Sigmoid colon (tissue), 4 donors: Measurements from ENCODE around the gene OPCML.

Source experiments
- CTCF ChIP-seq, 4 experiments: fragments of 450-650 bp in 3 of 4; fragments of 200-600 bp in 1 of 4; IDR thresholded peaks; one replicate each; pipeline ENCODE4 v1.5.1; 2016 to 2019; ENCODE audit warnings: antibody characterized with exemption in 4 of 4, mild to moderate bottlenecking in 3 of 4, moderate library complexity in 2 of 4
- EP300 ChIP-seq, 4 donors: sonication (generic); formaldehyde crosslinking; IDR thresholded peaks; one replicate each; pipeline ENCODE4 v1.6.1; 2017; ENCODE audit warnings: antibody characterized with exemption in 4 of 4
- POLR2AphosphoS5 ChIP-seq, 4 donors: sonication (generic); formaldehyde crosslinking; IDR thresholded peaks; one replicate each; pipeline ENCODE4 v1.6.1; 2017; ENCODE audit warnings: antibody characterized with exemption in 4 of 4

DNA sequence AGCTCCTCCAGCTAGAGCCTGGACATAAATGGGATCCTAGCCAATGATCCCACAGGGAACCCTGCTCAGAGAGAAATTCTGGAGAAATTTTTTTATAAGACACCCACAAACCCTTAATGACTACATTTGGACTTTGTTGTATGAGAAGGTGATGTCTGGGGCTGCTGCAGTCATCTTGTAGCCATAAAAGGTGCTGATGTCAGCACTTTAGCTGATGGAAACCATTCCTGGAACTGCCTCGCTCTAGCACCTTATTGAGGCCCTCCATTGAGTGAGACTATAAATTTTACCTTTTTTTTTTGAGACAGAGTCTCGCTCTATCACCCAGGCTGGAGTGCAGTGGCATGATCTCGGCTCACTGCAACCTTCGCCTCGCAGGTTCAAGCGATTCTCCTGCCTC lies 610.7 kb downstream of the OPCML start:
- no peak for TF ChIP-seq POLR2AphosphoS5 (IDR thresholded peaks at IDR 0.05)
- TF ChIP-seq CTCF (IDR thresholded peaks at IDR 0.05): no peak
- no peak for TF ChIP-seq EP300 (IDR thresholded peaks at IDR 0.05)
